ENCODE measurements around the gene CDC42EP2.

CDC42EP2 gene

GRCh38 chr11:65297026-65297672 is 17.5 kb upstream of the CDC42EP2 start:
- H3K4me3 ChIP-seq (ENCODE audit: low read depth, low read length), result no peak overlapping the region
- TF ChIP-seq CTCF (conservative IDR thresholded peaks at IDR 0.05; ENCODE audit: low read depth, low read length), result no peak
- DNase-seq (ENCODE audit: low read depth), result no peak

GRCh38 chr11:65298131-65298535 is 16.5 kb upstream of the CDC42EP2 start:
- TF ChIP-seq CTCF (conservative IDR thresholded peaks at IDR 0.05; ENCODE audit: low read depth, low read length), result peak; percentile 4
- no peak overlapping the region for H3K4me3 ChIP-seq (ENCODE audit: low read depth, low read length)
- peak; percentile 77 for DNase-seq (ENCODE audit: low read depth)

GRCh38 chr11:65298655-65299179 is 15.9 kb upstream of the CDC42EP2 start:
- TF ChIP-seq CTCF (conservative IDR thresholded peaks at IDR 0.05; ENCODE audit: low read depth, low read length), result no peak
- DNase-seq (ENCODE audit: low read depth), result peak; percentile 50
- H3K4me3 ChIP-seq (ENCODE audit: low read depth, low read length), result no peak overlapping the region

GRCh38 chr11:65300621-65301275 is 13.9 kb upstream of the CDC42EP2 start:
- no peak overlapping the region for H3K4me3 ChIP-seq (ENCODE audit: low read depth, low read length)
- TF ChIP-seq CTCF (conservative IDR thresholded peaks at IDR 0.05; ENCODE audit: low read depth, low read length), result no peak
- no peak for DNase-seq (ENCODE audit: low read depth)

- H3K4me3 ChIP-seq (ENCODE audit: low read depth, low read length), result no peak overlapping the region
- TF ChIP-seq CTCF (conservative IDR thresholded peaks at IDR 0.05; ENCODE audit: low read depth, low read length), result no peak
- DNase-seq (ENCODE audit: low read depth), result peak; percentile 70
Measured at GRCh38 chr11:65301491-65302329, 13.0 kb upstream of the CDC42EP2 start.

- no peak overlapping the region for H3K4me3 ChIP-seq (ENCODE audit: low read depth, low read length)
- TF ChIP-seq CTCF (conservative IDR thresholded peaks at IDR 0.05; ENCODE audit: low read depth, low read length), result no peak
- no peak for DNase-seq (ENCODE audit: low read depth)
Measured at GRCh38 chr11:65303555-65303954, 11.1 kb upstream of the CDC42EP2 start.

All from choroid plexus epithelial cell (primary cell).